LNCaP clone FGC (cell line): ENCODE measurements around the gene AMD1.

Experiments
- DNase-seq: peaks from one replicate; pipeline ENCODE4 v3.0.0-alpha.2; 2011; ENCODE audit warnings: low read depth
- H3K4me3 ChIP-seq: 2 replicates; pipeline ENCODE4 v1.5.1; 2011; ENCODE audit warnings: mild to moderate bottlenecking, low read depth, low read length, control low read depth
- TF ChIP-seq, protein P1 (sequence below): IDR thresholded peaks from 2 replicates; pipeline ENCODE4 v1.5.1; 2012; ENCODE audit warnings: mild to moderate bottlenecking; ENCODE audit not compliant: control insufficient read depth, insufficient read depth; ENCODE audit errors: extremely low read depth

AMD1 gene

DNA sequence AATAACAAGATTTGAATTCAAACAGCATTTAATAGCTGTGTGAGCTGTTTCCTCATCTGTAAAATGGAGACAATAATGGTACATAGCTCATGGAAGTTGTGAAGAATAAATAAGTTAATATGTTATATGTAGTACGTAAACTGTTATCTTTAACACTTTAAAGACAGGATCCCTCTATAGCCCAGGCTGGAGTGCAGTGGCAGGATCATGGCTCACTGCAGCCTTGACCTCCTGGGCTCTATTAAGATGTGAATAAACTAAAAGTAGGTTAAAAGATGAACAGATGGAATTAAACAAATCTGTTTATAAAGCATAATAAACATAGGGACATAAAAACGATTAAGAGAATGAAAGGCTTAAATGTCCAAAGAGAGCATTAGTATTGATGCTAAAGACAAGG lies 3.0 kb downstream of the AMD1 start:
- TF ChIP-seq, protein P1, sequence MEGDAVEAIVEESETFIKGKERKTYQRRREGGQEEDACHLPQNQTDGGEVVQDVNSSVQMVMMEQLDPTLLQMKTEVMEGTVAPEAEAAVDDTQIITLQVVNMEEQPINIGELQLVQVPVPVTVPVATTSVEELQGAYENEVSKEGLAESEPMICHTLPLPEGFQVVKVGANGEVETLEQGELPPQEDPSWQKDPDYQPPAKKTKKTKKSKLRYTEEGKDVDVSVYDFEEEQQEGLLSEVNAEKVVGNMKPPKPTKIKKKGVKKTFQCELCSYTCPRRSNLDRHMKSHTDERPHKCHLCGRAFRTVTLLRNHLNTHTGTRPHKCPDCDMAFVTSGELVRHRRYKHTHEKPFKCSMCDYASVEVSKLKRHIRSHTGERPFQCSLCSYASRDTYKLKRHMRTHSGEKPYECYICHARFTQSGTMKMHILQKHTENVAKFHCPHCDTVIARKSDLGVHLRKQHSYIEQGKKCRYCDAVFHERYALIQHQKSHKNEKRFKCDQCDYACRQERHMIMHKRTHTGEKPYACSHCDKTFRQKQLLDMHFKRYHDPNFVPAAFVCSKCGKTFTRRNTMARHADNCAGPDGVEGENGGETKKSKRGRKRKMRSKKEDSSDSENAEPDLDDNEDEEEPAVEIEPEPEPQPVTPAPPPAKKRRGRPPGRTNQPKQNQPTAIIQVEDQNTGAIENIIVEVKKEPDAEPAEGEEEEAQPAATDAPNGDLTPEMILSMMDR, result no peak
- no peak for DNase-seq
- peak overlapping the region; percentile 94 for H3K4me3 ChIP-seq

DNA sequence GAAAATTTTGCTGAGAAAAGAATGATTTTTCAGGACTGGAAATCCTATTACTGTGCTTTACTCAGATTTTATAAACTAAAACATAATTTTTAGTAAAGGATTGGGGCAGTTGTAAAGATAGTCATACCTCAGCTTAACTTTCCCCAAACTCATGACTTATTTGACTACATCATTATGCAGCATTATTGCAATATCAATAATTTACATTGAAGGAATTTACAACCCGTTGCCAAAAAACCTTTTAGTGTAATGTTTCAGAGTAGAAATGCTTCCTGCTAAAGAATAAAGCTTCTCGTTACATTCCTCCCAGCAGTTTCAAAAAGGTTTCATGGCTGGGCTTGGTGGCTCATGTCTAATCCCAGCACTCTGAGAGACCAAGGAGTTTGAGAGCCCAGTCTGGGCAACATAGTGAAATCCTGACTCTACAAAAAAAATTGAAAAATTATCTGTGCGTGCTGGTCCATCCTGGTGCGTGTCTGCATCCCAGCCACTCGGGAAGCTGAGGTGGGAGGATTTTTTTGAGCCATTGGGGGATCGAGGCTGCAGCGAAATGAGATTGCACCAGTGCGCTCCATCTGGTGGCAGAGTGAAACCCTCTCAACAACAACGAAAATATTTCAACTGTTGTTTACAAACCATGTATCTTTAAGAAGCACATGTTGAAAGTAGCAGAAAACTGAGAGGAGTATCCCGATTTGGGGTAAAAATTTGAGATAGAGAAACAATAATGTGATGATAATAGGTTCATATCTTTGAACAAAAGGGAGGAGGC lies 4.4 kb downstream of the AMD1 start:
- TF ChIP-seq, protein P1, result peak; percentile 50
- H3K4me3 ChIP-seq, result peak overlapping the region; percentile 94
- no peak for DNase-seq

DNA sequence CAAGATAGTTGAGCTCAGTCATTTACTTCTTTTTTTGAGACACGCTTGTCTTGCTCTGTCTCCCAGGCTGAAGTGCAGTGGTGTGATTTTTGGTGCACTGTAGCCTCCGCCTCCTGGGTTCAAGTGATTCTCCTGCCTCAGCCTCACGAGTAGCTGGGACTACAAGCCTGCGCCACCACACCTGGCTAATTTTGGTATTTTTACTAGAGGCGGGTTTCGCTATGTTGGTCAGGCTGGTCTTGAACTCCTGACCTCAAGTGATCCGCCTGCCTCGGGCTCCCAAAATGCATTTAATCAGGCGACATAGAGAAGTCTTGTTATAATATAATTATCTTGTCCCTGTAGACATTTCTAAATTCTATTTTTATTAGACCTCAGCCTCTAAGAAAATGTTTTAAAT lies 6.1 kb downstream of the AMD1 start:
- TF ChIP-seq, protein P1, result no peak
- peak overlapping the region; percentile 94 for H3K4me3 ChIP-seq

DNA sequence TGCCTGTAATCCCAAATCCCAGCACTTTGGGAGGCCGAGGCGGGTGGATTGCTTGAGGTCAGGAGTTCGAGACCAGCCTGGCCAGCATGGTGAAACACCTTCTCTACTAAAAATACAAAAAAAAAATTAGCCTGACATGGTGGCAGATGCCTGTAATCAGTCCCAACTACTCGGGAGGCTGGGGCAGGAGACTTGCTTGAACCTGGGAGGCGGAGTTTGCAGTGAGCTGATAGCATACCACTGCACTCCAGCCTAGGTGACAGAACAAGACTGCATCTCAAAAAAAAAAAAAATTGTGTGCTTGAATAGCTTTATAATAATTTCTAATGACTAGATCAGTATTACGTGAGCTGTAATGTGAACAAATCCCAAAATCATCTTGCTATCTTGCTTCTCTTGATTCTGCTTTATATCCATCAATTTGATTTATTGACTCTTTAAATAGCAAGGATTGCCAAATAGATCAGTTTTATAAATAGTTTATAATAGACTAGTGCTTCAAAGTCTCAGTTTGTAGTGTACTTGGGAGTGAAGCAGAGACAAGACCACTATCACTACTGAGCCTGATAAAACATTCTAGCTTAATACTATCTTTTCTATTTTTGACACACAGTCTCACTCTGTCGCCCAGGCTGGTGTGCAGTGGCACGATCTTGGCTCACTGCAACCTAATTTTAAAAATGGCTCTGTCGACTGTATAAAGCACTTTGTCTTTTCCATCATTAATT lies 7.1 kb downstream of the AMD1 start:
- H3K4me3 ChIP-seq, result peak overlapping the region; percentile 94
- no peak for DNase-seq
- TF ChIP-seq, protein P1, result no peak

More for the DNA sequence above, 6.1 kb downstream of the AMD1 start:
- no peak for DNase-seq

DNA sequence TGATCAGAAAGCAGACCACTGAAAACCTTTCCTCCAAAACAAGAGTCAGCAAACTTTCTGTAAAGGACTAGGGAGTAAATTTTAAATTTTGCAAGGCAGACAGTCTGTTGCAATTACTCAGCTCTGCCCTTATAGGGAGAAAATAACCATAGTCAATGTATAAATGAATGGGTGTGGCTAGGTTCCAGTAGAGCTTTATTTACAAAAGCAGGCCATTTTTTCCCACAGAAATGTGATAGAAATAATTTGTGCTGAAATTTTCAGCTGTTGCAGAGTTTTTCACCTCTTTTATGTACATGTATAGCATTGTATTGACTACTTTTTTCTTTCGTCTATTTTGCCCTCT lies 7.7 kb downstream of the AMD1 start:
- no peak for DNase-seq
- H3K4me3 ChIP-seq, result peak overlapping the region; percentile 94
- TF ChIP-seq, protein P1, result no peak

DNA sequence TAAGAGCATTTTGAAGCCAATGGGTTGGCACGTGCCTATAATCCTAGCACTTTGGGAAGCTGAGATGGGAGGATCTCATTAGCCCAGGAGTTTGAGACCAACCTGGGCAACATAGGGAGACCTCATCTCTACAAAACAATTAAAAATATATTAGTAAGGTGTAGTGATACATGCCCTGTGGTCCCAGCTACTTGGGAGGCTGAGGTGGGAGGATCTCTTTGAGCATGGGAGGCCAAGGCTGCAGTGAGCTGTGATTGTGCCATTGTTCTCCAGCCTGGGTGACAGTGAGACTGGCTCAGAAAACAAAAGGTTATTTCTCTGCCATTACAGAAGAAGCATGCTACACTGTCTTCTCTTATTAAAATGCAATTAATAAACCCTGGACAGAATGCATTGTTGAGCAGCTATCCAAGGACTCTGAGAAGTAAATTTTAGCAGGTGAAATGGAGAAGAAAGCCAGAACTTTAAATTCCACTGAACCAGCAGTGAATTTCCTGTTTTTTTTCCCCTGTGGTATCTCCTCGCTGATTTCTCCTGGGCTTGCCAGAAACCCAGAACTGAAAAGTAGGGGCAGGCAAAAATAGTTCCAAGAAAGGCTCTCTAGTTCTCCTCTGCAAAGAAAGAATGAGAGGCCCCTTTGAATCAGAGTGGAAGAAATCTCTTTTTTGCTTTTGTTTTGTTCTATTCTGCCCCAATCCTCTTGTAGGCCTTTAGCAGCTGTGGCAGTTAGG lies 8.4 kb downstream of the AMD1 start:
- peak overlapping the region; percentile 94 for H3K4me3 ChIP-seq
- TF ChIP-seq, protein P1, result no peak
- no peak for DNase-seq
